Fibroblast of the conjunctiva (primary cell): Measurements from ENCODE around the gene MTR.
"Not testable (repeated sequence)": the region's sequence is repeated elsewhere in the genome, so short reads cannot be mapped to it uniquely, and the experiment has no call there.

Experiments
- DNase-seq: peaks from one replicate; pipeline ENCODE4 v3.0.0-alpha.2; 2010; ENCODE audit warnings: low read depth

MTR gene

GRCh38 chr1:236833575-236833974 lies 38.5 kb downstream of the MTR start:
- no peak for DNase-seq

DNA sequence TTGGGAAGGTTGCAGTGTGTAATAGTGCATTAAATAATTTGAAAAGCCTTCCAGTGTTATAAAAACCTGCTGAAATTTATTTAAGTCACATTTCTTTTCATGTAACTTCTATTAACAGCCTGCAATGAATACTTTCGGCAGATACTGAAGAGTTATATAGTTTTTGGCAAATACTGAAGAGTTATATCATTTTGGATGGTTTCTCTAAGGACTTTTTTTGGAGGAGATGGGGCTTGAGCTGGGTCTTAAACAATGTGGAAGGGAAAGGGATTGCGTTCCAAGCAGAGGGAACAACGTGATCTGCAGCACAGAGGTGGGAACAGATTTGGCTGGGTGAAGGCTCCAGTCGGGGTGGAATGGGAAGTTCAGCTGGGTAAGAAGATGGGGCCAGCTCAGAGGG lies 39.8 kb downstream of the MTR start:
- DNase-seq: no peak

DNA sequence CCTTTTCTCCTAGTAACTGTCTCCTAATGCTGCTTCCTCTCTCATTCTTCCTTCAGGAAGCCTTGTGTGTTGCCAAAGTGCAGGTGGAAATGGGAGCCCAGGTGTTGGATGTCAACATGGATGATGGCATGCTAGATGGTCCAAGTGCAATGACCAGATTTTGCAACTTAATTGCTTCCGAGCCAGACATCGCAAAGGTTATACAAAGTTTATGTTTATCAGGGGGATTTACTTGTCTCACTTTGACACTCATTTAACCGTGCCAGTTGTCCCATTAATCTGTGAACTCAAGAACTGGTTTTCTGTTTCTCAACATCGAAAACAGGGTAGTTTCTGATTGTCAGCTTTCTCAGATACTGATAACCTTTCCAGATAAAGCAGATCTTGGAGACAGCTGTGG lies 40.4 kb downstream of the MTR start:
- DNase-seq: no peak

- no peak for DNase-seq
These were observed 41.1 kb downstream of the MTR start for GRCh38 chr1:236836157-236836556.

GRCh38 chr1:236837115-236837514 lies 42.0 kb downstream of the MTR start:
- no peak for DNase-seq

DNA sequence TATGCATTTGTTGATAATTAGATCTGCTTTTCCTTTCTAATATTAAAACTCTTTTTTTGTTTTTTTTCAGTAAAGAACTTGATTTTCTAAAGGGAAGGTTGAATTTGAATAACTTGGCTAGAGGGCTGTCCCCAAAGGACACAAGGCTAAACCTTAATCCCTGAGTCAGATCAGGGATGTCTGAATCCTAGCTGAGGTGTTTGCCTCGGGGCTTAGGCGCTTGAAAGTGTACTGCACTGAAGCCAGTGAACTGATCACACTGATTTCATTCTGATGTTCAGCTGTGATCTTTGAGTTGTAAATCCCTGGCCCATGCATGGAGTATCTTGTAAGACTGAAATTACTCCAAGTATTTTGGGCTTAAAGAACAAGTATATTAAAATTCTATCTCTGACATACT lies 42.8 kb downstream of the MTR start:
- no peak for DNase-seq

DNA sequence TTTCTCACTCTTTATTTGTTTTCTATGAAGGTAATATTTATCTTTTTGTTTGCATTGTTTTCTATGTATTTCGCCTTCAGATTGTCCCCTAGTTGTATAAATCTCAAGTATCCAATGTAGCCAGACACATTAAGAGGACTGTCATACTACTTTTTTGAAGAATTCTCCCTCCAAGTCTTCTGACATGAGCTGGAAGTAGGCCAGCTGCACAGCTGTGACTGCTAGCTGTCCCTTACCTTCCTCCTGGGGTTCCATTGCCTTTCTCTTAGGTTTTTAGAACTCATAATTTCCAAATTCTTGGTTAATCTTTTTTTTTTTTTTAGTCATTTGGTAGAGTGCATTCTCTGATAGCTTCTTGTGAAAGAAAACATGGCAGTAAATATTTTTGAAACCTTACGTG lies 46.2 kb downstream of the MTR start:
- DNase-seq: no peak

GRCh38 chr1:236844499-236845271 lies 49.6 kb downstream of the MTR start:
- DNase-seq: no peak

GRCh38 chr1:236845830-236846229 lies 50.7 kb downstream of the MTR start:
- no peak for DNase-seq

GRCh38 chr1:236848274-236848923 lies 53.3 kb downstream of the MTR start:
- DNase-seq: no peak

DNA sequence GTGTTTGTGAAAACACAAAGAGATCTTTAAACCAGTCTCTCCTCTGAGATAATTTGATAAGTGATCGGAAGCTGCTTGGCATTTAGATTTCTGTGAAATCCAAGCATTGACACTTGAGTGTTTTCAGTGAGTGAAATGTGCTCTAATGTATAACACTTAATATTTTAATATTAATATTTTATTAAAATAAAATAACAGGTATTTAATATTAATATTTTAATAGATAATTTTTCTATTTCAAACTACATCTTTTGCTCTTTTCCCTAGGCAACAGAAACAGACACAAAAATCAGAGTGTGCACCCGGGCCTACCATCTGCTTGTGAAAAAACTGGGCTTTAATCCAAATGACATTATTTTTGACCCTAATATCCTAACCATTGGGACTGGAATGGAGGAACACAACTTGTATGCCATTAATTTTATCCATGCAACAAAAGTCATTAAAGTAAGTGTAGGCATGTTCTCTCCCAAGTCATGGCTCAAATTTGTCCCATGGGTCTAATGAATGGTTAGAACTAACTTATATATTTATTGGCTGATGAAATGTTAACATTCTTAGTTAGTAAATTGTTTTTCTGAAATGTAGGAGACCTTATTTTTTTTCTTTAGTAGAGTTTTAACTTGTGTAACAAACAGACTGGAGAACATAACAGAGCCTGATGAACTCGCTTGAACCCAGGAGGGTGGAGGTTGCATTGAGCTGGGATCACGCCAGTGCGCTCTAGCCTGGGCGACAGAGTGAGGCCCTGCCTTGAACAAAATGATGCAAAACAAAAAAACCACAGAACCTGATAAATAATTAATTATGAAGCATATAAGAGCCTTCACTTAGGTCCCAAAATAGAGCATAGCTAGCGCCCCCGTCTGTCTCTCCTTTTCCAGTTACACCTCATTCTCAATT lies 55.2 kb downstream of the MTR start:
- DNase-seq: no peak

GRCh38 chr1:236851871-236852270 lies 56.8 kb downstream of the MTR start:
- no peak for DNase-seq

- DNase-seq: no peak
These were observed 59.0 kb downstream of the MTR start for GRCh38 chr1:236853921-236854604.

- DNase-seq: peak; percentile 16
These were observed 59.5 kb downstream of the MTR start for GRCh38 chr1:236854605-236854983.

DNA sequence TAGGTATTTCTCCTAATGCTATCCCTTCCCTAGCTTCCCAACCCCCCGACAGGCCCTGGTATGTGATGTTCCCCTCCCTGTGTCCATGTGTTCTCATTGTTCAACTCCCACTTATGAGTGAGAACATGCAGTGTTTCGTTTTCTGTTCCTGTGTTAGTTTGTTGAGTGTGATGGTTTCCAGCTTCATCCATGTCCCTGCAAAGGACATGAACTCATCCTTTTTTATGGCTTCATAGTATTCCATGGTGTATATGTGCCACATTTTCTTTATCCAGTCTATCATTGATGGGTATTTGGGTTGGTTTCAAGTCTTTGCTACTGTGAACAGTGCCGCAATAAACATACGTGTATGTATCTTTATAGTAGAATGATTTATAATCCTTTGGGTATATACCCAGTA lies 61.6 kb downstream of the MTR start:
- DNase-seq: not testable (repeated sequence)

DNA sequence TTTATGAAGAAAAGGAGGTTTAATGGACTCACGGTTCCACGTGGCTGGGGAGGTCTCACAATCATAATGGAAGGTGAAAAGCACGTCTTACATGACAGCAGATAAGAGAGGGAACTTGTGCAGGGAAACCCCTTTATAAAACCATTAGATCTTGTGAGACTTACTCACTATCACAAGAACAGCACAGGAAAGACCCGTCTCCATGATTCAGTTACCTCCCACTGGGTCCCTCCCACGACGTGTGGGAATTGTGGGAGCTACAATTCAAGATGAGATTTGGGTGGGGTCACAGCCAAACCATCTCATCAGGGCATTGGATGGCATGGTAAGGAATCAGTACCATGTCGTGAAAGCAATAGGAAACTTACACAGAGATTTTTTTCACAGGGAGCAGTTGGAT lies 63.1 kb downstream of the MTR start:
- no peak for DNase-seq

DNA sequence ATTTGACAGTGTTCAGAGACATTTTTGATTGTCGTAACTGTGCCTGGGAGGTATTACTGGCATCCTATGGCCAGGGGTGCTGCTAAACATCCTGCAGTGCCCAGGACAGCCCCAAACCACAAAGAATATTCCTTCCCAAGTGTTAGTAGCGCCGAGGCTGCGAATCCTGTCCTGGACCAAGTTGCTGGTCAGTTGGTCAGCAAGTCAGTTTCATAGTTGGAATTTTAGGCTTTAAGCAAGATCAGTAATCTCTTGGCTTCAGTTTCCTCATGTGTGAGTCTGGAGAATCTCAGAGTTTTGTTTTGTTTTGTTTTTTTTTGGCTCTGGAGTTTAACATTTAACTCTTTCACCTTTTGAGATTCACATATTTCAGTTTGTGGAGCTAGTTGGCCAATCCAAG lies 65.0 kb downstream of the MTR start:
- no peak for DNase-seq

DNA sequence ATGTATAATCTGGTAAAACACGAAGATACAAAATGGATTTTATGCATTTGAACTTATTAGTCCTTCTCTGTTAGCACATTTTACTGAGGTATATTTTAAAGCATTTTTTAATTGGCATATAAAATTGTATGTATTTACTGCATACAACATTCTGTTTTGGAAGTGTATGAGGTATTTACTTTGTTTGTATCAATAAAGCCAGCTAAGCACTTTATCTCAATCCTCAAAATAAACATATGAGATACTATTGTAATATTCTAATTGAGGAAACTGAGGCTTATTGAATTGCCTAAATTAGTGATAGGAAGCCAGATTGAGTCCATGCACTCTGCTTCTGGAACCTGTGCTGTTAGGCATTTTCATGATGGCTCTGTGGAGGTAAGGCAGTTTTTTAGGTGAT lies 65.6 kb downstream of the MTR start:
- DNase-seq: no peak

GRCh38 chr1:236861560-236862218 lies 66.6 kb downstream of the MTR start:
- no peak for DNase-seq

- no peak for DNase-seq
These were observed 67.1 kb downstream of the MTR start for GRCh38 chr1:236862219-236862591.

GRCh38 chr1:236862615-236863211 lies 67.6 kb downstream of the MTR start:
- no peak for DNase-seq
